Inflammatory macrophage (primary cell): Measurements from ENCODE around the gene SRP19.
"Not testable (repeated sequence)": the region's sequence is repeated elsewhere in the genome, so short reads cannot be mapped to it uniquely, and the experiment has no call there.

Source experiments
- DNase-seq, 2 donors: peaks; one replicate each; pipeline ENCODE4 v3.0.0-alpha.2; 2020 to 2022

The SRP19 gene

GRCh38 chr5:112876362-112876761 lies 15.3 kb downstream of the SRP19 start:
- DNase-seq, result no peak

DNA sequence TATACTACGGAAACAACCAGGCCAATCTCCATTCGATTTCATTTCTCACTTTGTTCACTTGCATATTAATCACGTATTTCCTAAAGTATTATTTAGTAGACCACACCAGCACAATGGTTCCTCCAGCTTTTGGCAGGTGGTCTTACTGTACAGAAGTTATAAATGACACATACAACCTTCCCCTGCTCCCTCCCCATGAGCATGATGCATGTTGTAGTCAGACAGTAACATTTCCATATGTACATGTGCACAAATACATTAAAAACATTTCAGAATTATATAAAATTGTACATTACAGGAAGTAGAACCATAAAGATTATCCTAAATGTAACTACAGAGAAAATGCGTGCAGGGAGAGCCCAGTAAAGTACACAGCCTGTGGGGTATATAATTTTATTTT lies 17.0 kb downstream of the SRP19 start:
- DNase-seq, result no peak

- no peak for DNase-seq
These were observed 17.7 kb downstream of the SRP19 start for GRCh38 chr5:112878760-112879159.

GRCh38 chr5:112880219-112880964 lies 19.3 kb downstream of the SRP19 start:
- no peak for DNase-seq

GRCh38 chr5:112883192-112883591 lies 22.1 kb downstream of the SRP19 start:
- DNase-seq, result no peak

GRCh38 chr5:112885001-112885400 lies 23.9 kb downstream of the SRP19 start:
- no peak for DNase-seq

GRCh38 chr5:112886975-112887374 lies 25.9 kb downstream of the SRP19 start:
- DNase-seq, result no peak

- DNase-seq, result not testable (repeated sequence)
These were observed 31.0 kb downstream of the SRP19 start for GRCh38 chr5:112892066-112892465.

DNA sequence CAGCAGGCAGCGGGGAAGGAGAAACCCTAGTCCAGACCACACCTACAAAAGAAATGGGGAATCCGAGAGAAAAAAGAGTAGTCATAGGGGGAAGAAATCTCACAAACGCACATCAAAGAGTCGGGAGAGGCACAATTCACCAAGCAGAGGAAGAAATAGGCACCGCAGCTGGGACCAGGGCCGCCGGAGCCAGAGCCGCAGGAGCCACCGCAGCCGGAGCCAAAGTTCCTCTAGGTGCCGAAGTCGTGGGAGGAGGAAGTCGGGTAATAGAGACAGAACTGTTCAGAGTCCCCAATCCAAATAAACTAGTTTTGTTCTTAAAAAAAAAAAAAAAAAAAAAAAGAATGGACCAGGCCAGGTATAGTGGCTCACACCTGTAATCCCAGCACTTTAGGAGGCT lies 31.7 kb downstream of the SRP19 start:
- DNase-seq, result no peak

GRCh38 chr5:112895682-112896081 lies 34.6 kb downstream of the SRP19 start:
- DNase-seq, result no peak

- no peak for DNase-seq
These were observed 41.5 kb downstream of the SRP19 start for GRCh38 chr5:112902561-112902960.

DNA sequence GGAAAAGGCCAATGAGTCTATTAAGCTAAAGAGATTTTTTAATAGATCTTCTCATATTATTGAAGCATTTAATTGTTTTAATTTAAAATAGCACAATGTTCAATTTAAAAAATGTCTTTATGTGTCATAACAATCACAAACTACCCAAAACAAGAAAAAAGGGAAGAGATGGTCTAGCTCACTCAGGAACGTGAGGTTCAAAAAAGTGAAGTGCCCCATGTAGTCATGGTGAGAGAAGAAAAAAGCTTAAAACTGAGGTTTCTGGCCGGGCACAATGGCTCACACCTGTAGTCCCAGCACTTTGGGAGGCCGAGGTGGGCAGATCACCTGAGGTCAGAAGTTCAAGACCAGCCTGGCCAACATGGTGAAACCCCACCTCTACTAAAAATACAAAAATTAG lies 43.9 kb downstream of the SRP19 start:
- DNase-seq, result peak; percentile 47 to 48

DNA sequence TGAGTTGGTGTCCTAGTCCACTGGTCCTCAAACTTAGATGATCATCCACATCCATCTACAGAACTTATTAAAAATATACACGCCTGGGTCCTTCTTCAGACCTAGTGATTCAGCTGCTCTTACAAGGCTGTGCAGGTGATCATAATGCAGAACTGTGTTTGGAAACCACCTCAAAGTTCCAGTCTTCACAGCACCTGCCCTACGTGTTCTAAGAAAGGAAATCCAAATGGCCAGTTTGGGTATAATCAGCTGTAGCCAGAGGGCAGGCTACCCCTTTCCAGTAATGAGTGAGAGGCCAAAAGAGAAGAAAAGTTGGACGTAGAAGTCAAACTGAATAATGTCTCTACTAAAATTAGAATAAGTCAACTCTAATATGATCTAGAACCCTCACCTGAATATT lies 45.5 kb downstream of the SRP19 start:
- DNase-seq, result no peak

GRCh38 chr5:112907166-112907631 lies 46.1 kb downstream of the SRP19 start:
- peak in 1 of 2 donors; percentile 5 for DNase-seq

DNA sequence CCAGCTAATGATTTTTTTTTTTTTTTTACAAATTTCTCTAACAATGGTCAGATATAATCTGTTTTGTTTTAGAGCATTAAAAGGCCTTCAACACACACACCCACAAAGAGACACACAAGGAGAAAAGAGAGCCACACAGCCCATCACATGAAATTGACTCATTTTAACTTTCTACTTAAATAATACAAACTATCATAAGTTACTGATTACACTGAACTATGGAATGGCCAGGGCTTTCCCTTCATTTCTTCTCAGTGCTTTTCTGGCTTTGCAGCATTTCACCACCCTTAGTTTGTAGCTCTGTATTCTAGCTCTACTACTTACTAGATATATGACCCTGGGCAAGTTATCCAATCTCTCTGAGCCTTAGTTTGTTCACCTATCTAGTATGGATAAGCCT lies 47.8 kb downstream of the SRP19 start:
- DNase-seq, result no peak

DNA sequence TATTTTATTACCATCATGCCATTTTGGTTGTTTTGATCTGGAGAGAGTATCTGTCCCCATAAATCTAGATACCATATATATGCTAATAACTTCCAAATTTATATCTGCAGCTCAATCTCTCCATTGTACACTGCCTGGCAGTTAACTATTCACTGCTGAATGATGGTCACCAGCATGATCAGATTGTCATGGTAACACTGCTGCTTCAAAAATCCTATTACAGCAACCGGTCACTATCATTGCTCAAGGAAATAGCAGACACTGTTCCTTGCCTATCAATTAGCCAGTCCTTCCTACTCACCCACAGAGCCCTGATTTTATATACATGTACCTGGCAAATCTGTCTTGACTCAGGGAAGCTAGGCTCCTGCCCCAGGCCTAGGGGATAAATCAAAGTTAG lies 49.4 kb downstream of the SRP19 start:
- no peak for DNase-seq

- DNase-seq, result no peak
These were observed 53.5 kb downstream of the SRP19 start for GRCh38 chr5:112914584-112914983.

DNA sequence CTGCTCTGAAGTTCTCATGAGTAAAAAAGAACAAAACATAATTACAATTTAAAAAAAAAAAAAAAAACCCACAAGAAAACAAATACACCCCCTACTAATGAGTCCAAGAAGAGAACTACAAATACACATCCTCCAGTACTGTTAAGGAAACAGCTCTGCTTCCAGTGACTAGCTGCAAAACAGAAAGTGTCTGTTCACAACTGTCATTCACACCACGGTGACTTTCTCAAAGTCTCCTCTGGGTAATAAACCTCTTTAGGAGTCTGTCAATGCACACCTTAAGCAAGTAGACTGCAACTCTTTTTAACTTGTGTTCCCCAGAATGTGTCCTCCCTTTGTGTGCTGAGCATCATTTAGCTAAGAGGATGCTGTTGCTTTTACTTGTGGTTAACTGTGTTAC lies 54.7 kb downstream of the SRP19 start:
- no peak for DNase-seq

GRCh38 chr5:112917453-112917995 lies 56.4 kb downstream of the SRP19 start:
- peak in 1 of 2 donors; percentile 29 for DNase-seq

GRCh38 chr5:112918136-112918535 lies 57.0 kb downstream of the SRP19 start:
- no peak for DNase-seq

DNA sequence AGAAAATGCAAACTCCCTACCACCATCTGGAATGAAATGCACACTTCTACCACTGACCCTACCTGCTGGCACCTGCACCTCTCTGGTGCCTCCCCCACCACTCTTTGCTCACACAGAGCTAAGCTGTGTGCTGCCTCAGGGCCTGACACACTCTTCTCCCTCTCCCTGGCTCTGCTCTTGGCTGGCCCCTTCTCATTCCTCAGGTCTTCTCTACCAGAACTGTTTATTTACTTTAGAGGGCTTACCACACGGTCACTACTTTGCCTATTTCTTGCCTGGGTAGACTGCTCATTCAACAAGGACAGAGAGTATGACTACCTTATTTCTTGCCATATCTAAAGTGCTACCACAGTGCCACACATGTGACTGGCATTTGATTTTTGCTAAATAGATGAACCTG lies 57.6 kb downstream of the SRP19 start:
- no peak for DNase-seq
